H1 (cell line): Measurements from ENCODE around the gene SLC25A34. TPM values are rescaled to one million over a fixed set of nuclear protein-coding genes. Genes with fewer than 3 reads are reported as not detected.

Source experiments
- CTCF ChIA-PET: fragments of 300-600 bp; sonication (Branson Sonifier 250); formaldehyde crosslinking; loops from one replicate; lab custom pipeline; 2021; ENCODE audit not compliant: partially characterized antibody; lab: Charles Lee
- POLR2A ChIA-PET: fragments of 300-600 bp; sonication (Branson Sonifier 250); formaldehyde crosslinking; loops from one replicate; lab custom pipeline; 2021; ENCODE audit warnings: inconsistent platforms; ENCODE audit not compliant: partially characterized antibody; lab: Charles Lee
- DNase-seq, 2 experiments: peaks; one replicate each; pipeline versions ENCODE4 v3.0.0 to v3.0.0-alpha.2; 2010 to 2022; ENCODE audit warnings: low spot score in 2 of 2, low read depth in 1 of 2, mixed read lengths in 1 of 2
- FAIRE-seq: peaks from 2 replicates; lab custom pipeline; 2011; peaks lifted over from hg19 to GRCh38; lab: Jason Lieb, UNC
- H2AFZ ChIP-seq: 2 replicates; pipeline ENCODE4 v1.8.1; 2012; ENCODE audit warnings: low read length, inconsistent platforms
- H2AK5ac ChIP-seq: 2 replicates; pipeline ENCODE4 v1.6.1; 2013; ENCODE audit warnings: low read depth, low read length
- H2BK120ac ChIP-seq: replicated peaks from 2 replicates; pipeline ENCODE3; 2013; ENCODE audit warnings: low read depth, low read length, inconsistent platforms
- H2BK12ac ChIP-seq: 2 replicates; pipeline ENCODE4 v1.6.1; 2013; ENCODE audit warnings: low read depth, low read length
- H2BK15ac ChIP-seq: 2 replicates; pipeline ENCODE4 v1.6.1; 2013; ENCODE audit warnings: low read length
- H2BK20ac ChIP-seq: 2 replicates; pipeline ENCODE4 v1.6.1; 2013; ENCODE audit warnings: low read length
- H2BK5ac ChIP-seq: 2 replicates; pipeline ENCODE4 v1.6.1; 2013; ENCODE audit warnings: low read depth, low read length
- H3K14ac ChIP-seq: 2 replicates; pipeline ENCODE4 v1.6.1; 2013; ENCODE audit warnings: inconsistent platforms; ENCODE audit not compliant: insufficient read length
- H3K18ac ChIP-seq: 2 replicates; pipeline ENCODE4 v1.6.1; 2013; ENCODE audit warnings: low read length; ENCODE audit errors: extremely low read depth
- H3K23ac ChIP-seq: 2 replicates; pipeline ENCODE4 v1.6.1; 2013; ENCODE audit warnings: inconsistent platforms; ENCODE audit not compliant: insufficient read length
- H3K23me2 ChIP-seq: 2 replicates; pipeline ENCODE4 v1.6.1; 2013; ENCODE audit warnings: low read depth, low read length
- H3K27ac ChIP-seq: 2 replicates; pipeline ENCODE4 v1.6.1; 2011; ENCODE audit warnings: low read depth, low read length, inconsistent platforms
- H3K27me3 ChIP-seq, 4 experiments: replicated peaks in 1 of 4; 1 replicate in 1 of 4; 2 replicates in 3 of 4; pipeline versions ENCODE4 v1.6.1 to v1.8.1; 2011 to 2013; ENCODE audit warnings: low read length in 3 of 4, mild to moderate bottlenecking in 3 of 4, inconsistent platforms in 2 of 4, mixed read lengths in 2 of 4, moderate library complexity in 1 of 4; ENCODE audit not compliant: control insufficient read depth in 3 of 4, insufficient read depth in 3 of 4; ENCODE audit errors: extremely low read depth in 1 of 4
- H3K36me3 ChIP-seq, 4 experiments: 2 replicates each; pipeline versions ENCODE4 v1.6.1 to v1.8.1; 2011 to 2013; ENCODE audit warnings: mild to moderate bottlenecking in 4 of 4, low read length in 3 of 4, moderate library complexity in 2 of 4, control low read depth in 1 of 4, inconsistent platforms in 1 of 4; ENCODE audit not compliant: insufficient read depth in 4 of 4, control insufficient read depth in 2 of 4
- H3K4ac ChIP-seq: replicated peaks from 2 replicates; pipeline ENCODE3; 2013; ENCODE audit warnings: low read length, low read depth, mixed read lengths, inconsistent platforms; ENCODE audit not compliant: insufficient read length
- H3K4me1 ChIP-seq, 4 experiments: replicated peaks in 1 of 4; 1 replicate in 1 of 4; 2 replicates in 3 of 4; pipeline versions ENCODE4 v1.6.1 to v1.8.1; 2011 to 2013; ENCODE audit warnings: low read length in 3 of 4, inconsistent platforms in 2 of 4, mixed read lengths in 1 of 4; ENCODE audit not compliant: insufficient read depth in 4 of 4, control insufficient read depth in 3 of 4
- H3K4me2 ChIP-seq, 2 experiments: 2 replicates each; pipeline versions ENCODE4 v1.6.1 to v1.8.1; 2011 to 2013; ENCODE audit warnings: low read depth in 2 of 2, low read length in 2 of 2, control low read depth in 1 of 2, inconsistent platforms in 1 of 2, mild to moderate bottlenecking in 1 of 2; ENCODE audit not compliant: insufficient read depth in 1 of 2
- H3K4me3 ChIP-seq, 4 experiments: fragments of 200-600, 300-600 bp in 1 of 4; sonication (generic), shearing (Covaris generic), sonication (Bioruptor Twin) in 1 of 4; 2 replicates each; pipeline versions ENCODE4 v1.5.1 to v1.8.1; 2011 to 2016; ENCODE audit warnings: low read length in 4 of 4, low read depth in 3 of 4, control low read depth in 2 of 4, inconsistent platforms in 2 of 4, mild to moderate bottlenecking in 2 of 4, mixed read lengths in 1 of 4, moderate library complexity in 1 of 4; ENCODE audit not compliant: insufficient read depth in 2 of 4; ENCODE audit errors: extremely low read depth in 1 of 4
- H3K56ac ChIP-seq: replicated peaks from 2 replicates; pipeline ENCODE3; 2013; ENCODE audit warnings: low read depth, mild to moderate bottlenecking, mixed read lengths, low read length, inconsistent platforms; ENCODE audit not compliant: insufficient read length
- H3K79me1 ChIP-seq: 2 replicates; pipeline ENCODE4 v1.6.1; 2013; ENCODE audit warnings: low read depth, low read length, control low read depth
- H3K79me2 ChIP-seq, 2 experiments: 2 replicates each; pipeline versions ENCODE4 v1.6.1 to v1.8.1; 2012 to 2013; ENCODE audit warnings: low read length in 2 of 2, mild to moderate bottlenecking in 2 of 2, inconsistent platforms in 1 of 2; ENCODE audit not compliant: insufficient read depth in 2 of 2, control insufficient read depth in 1 of 2
- H3K9ac ChIP-seq, 4 experiments: replicated peaks in 1 of 4; 1 replicate in 1 of 4; 2 replicates in 3 of 4; pipeline versions ENCODE4 v1.6.1 to v1.8.1; 2011 to 2013; ENCODE audit warnings: low read depth in 3 of 4, low read length in 3 of 4, control low read depth in 2 of 4, mild to moderate bottlenecking in 2 of 4, moderate library complexity in 2 of 4, inconsistent platforms in 1 of 4; ENCODE audit errors: extremely low read depth in 1 of 4
- H3K9me3 ChIP-seq, 2 experiments: 2 replicates each; pipeline versions ENCODE4 v1.6.1 to v1.8.1; 2012 to 2013; ENCODE audit warnings: mild to moderate bottlenecking in 2 of 2, moderate library complexity in 2 of 2, control low read depth in 1 of 2, inconsistent platforms in 1 of 2, low read depth in 1 of 2, low read length in 1 of 2, mixed read lengths in 1 of 2; ENCODE audit not compliant: insufficient read depth in 2 of 2
- H4K20me1 ChIP-seq, 2 experiments: replicated peaks in 1 of 2; 2 replicates each; pipeline versions ENCODE3 to v1.8.1; 2011 to 2013; ENCODE audit warnings: inconsistent platforms in 2 of 2, low read length in 2 of 2, mild to moderate bottlenecking in 1 of 2; ENCODE audit not compliant: insufficient read depth in 2 of 2, control insufficient read depth in 1 of 2
- H4K5ac ChIP-seq: 2 replicates; pipeline ENCODE4 v1.6.1; 2013; ENCODE audit warnings: low read length, low read depth, mixed read lengths, inconsistent platforms; ENCODE audit not compliant: insufficient read length
- H4K8ac ChIP-seq: 2 replicates; pipeline ENCODE4 v1.8.0; 2013; ENCODE audit warnings: mild to moderate bottlenecking, moderate library complexity, low read length, inconsistent platforms; ENCODE audit not compliant: insufficient read depth; ENCODE audit errors: extremely low read depth
- H4K91ac ChIP-seq: replicated peaks from 2 replicates; pipeline ENCODE3; 2013; ENCODE audit warnings: low read length, mixed read lengths, inconsistent platforms; ENCODE audit not compliant: insufficient read length
- FOSL1 ChIP-seq: IDR thresholded peaks from 2 replicates; pipeline ENCODE4 v1.6.1; 2011; ENCODE audit warnings: mild to moderate bottlenecking, low read depth, low read length, moderate library complexity; ENCODE audit not compliant: insufficient read depth
- GABPA ChIP-seq: IDR thresholded peaks from 2 replicates; pipeline ENCODE4 v1.6.1; 2011; ENCODE audit warnings: mild to moderate bottlenecking, low read length, moderate library complexity, borderline replicate concordance; ENCODE audit not compliant: insufficient read depth
- HDAC2 ChIP-seq, 2 experiments: fragments of 300-600 bp in 1 of 2; sonication (generic) in 1 of 2; IDR thresholded peaks; 2 replicates each; pipeline ENCODE4 v1.6.1; 2011 to 2012; ENCODE audit warnings: low read depth in 2 of 2, low read length in 2 of 2, mild to moderate bottlenecking in 2 of 2, moderate library complexity in 2 of 2, borderline replicate concordance in 1 of 2, inconsistent platforms in 1 of 2
- JUN ChIP-seq: IDR thresholded peaks from 2 replicates; pipeline ENCODE4 v1.6.1; 2011; ENCODE audit warnings: low read depth, mild to moderate bottlenecking, improper control_type of control experiment, low read length
- MAX ChIP-seq: IDR thresholded peaks from 2 replicates; pipeline ENCODE4 v1.6.1; 2012; ENCODE audit warnings: inconsistent platforms
- TEAD4 ChIP-seq: IDR thresholded peaks from 2 replicates; pipeline ENCODE4 v1.6.1; 2012; ENCODE audit warnings: low read depth, low read length, inconsistent platforms, mixed read lengths
- WGBS, 2 experiments: shearing (Covaris generic) in 1 of 2; methylation state at CpG; one replicate each; pipeline versions ENCODE4 v1.1.6 to v1.1.7; 2013 to 2015; ENCODE audit warnings: low lambda C conversion rate in 2 of 2, mixed read lengths in 2 of 2, inconsistent platforms in 1 of 2, low coverage in 1 of 2, missing lambda C conversion rate in 1 of 2; ENCODE audit not compliant: insufficient replicate concordance in 2 of 2, insufficient coverage in 1 of 2, insufficient read length in 1 of 2; ENCODE audit errors: extremely low coverage in 1 of 2, missing lambda C conversion rate in 1 of 2; 5-methylcytosine and 5-hydroxymethylcytosine counted together
- polyA plus RNA-seq, 7 experiments: library from polyadenylated mRNA; depleted of rRNA in 3 of 7; stranded (reverse) in 5 of 7; unstranded in 2 of 7; fragments of >200 nt in 5 of 7; fragments of 200-250 nt in 2 of 7; gene quantifications; 1 replicate in 5 of 7; 2 replicates in 1 of 7; 4 replicates in 1 of 7; pipeline versions ENCODE4 v1.2.1 to v1.2.3, GENCODE V29; 2011 to 2013; ENCODE audit warnings: missing spikeins in 2 of 7, mixed read lengths in 2 of 7
- total RNA-seq: library from RNA; stranded (reverse); fragmentation: NEBNext Ultra II Directional; extraction: Animal tissue kit (Norgen Biotek cat#: 25700); gene quantifications from 2 replicates; pipeline ENCODE4 v1.2.1, GENCODE V29; 2021

SLC25A34 gene
- total and polyA plus RNA-seq, 2 of the 8 experiments (the other 6 are each of a cell fraction or from before 2014, with no cell fraction given), result 0.48 to 0.62 TPM

- no peak overlapping the region for H2BK12ac ChIP-seq
- H2BK5ac ChIP-seq, result 0 out of 2 replicates have a peak overlapping the region, but pooled peaks have one; percentile 9
- no peak overlapping the region for H2AK5ac ChIP-seq
- H3K4me2 ChIP-seq, result no peak overlapping the region
- ChIA-PET CTCF (interaction anchor here (0.6 to 5.4 kb wide), 7 partner anchors 7 to 137 kb away, joined by 3 to 35 read pairs (median 3); partner anchors contain the start of gene TMEM82), POLR2A (no interaction called here)
- no peak overlapping the region for H3K4ac ChIP-seq
- no peak overlapping the region for H3K23ac ChIP-seq
- no peaks in the 10 kb centered on the region for H3K23me2 ChIP-seq
- H2AFZ ChIP-seq, result no peak overlapping the region
- H3K9me3 ChIP-seq, result no peaks in the 10 kb centered on the region
- H3K79me2 ChIP-seq, result no peaks in the 10 kb centered on the region
- H3K14ac ChIP-seq, result no peak overlapping the region
- H3K4me3 ChIP-seq, result no peak overlapping the region
- H3K9ac ChIP-seq, result no peak overlapping the region
- peaks cover 4 to 7% of the 10 kb centered on the region in 2 experiments for H4K20me1 ChIP-seq
- H3K79me1 ChIP-seq, result no peaks in the 10 kb centered on the region
- DNase-seq (no peak), FAIRE-seq (no peak)
- H3K4me1 ChIP-seq, result peaks cover 0 to 11% (median 4%) of the 10 kb centered on the region in 4 experiments; a peak in 4 of 7 replicates
- H3K18ac ChIP-seq, result no peak overlapping the region
- no peaks in the 10 kb centered on the region for H3K27me3 ChIP-seq
- H3K36me3 ChIP-seq, result peaks cover 2 to 20% (median 3%) of the 10 kb centered on the region in 4 experiments; a peak in 6 of 8 replicates
- no peak overlapping the region for H2BK120ac ChIP-seq
- H4K91ac ChIP-seq, result no peak overlapping the region
- no peak overlapping the region for H3K27ac ChIP-seq
- H2BK15ac ChIP-seq, result no peak overlapping the region
- no peak overlapping the region for H4K8ac ChIP-seq
- 91% methylated on average over 11 of the region's 11 CpGs; no CpG with 5 or more reads in 1 of the 2 experiments for WGBS, 2 experiments
- no peak overlapping the region for H3K56ac ChIP-seq
- no peak overlapping the region for H4K5ac ChIP-seq
- H2BK20ac ChIP-seq, result no peak overlapping the region
- TF ChIP-seq FOSL1 (no peak), GABPA (no peak), HDAC2 (IDR thresholded peaks at IDR 0.05; ENCODE audit: borderline replicate concordance in 1 of 2, low read depth in 2 of 2, low read length in 2 of 2) (no peak), TEAD4 (no peak), MAX (no peak), JUN (no peak)
These were observed 2.8 kb upstream of the SLC25A34 start for GRCh38 chr1:15733218-15733725.
